ENCODE data around the gene C19orf81.
"Not testable (repeated sequence)": the region's sequence is repeated elsewhere in the genome, so short reads cannot be mapped to it uniquely, and the experiment has no call there.

C19orf81 gene

DNA sequence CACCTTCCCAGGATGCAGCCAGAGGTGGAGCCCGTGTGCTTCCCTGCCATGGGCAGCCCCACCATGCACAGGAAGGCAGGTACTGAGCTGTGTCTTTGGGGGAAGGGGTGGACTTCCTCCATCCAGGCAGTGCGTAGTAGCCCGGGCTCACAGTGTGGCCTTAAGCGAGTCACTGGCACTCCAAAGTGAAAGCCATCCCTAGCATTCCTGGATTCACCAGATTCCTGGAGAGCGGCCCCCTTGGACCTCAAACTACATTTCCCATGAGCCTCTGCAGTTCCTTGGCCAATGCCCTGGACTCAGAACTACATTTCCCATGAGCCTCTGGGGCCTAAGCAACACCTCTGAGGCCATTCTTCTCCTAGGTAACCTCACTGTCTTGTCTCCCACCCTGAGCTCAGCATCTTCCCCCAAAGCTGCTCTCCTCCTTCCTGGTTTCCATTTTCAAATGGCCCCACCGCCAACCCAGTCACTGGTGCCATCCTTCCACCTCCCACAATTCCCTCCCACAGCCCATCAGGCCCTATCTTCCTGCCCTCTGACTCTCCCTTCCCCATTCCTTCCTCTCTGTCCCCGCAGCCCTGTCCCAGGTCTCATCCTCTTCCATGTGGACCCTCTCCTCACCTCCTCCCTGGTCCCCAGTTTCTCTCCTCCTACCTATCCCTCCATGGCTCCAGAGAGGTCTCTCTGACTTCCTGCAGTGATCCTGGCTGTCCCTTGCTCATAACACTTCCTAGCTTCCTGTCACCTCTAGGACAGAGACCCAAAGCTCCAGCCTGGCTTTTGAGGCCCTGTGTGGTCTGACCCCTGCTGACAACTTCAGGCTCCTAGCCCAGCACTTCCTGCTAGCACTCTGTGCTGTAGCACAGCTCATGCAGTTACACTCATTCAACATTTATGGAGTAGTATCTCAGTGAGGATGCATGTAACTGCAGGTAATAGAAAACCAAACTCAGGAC, at the start of gene C19orf81:
Gene C19orf81, plus strand, starts transcription at position 13 of the 959 bp plus-strand sequence. Its CDS starts 0 bp downstream, at position 13.
- no peak for FAIRE-seq

DNA sequence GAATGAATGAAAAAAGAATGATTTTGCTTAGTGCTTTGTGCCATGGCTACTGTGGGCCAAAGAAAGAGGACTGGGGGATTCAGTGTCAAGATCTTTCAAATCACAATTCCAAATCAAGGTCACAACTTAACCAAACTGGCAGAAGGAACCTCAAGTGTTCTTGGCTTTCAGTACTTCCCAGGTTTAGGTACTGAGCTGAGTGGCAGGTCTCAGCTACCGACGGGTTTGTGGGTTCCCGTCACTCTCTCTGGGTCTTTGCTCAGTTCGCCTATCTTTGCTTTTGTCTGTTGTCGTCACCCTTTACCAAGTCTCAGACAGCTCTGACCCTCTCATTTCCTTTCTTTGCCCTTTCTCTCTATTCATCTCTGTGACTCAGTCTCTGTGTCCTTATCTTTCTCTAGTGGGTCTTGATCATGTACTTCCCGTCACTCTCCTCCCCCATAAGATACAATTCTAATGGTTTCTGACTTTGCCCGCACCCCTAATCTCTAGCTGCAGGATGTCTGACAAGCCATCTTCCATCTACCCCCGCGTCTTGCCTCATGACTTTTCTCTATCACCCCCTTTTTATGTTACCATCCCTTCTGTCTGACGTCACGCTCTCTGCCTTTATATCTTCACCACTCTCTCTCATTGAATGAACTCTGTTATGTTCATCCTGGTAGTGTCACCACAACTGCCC, 47.7 kb upstream of the C19orf81 start:
- no peak for FAIRE-seq

GRCh38 chr19:50602089-50602422, 47.2 kb upstream of the C19orf81 start:
- FAIRE-seq, result no peak

DNA sequence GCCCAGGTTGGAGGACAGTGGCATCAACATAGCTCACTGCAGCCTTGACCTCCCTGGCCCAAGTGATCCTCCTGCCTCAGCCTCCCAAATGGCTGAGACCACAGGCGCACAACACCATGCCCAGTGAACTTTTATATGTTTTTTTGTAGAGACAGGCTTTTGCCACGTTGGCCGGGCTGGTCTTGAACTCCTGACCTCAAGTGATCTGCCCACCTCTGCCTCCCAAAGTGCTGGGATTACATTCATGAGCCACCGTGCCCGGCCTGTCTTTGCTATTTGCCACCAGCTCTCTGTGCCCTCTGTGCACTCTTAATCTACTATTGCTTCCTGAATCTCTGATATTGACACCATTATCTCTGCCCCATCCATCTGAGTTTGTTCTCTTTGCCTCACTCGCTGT, 46.7 kb upstream of the C19orf81 start:
- FAIRE-seq, result no peak

GRCh38 chr19:50602935-50603334, 46.3 kb upstream of the C19orf81 start:
- FAIRE-seq, result no peak

GRCh38 chr19:50604264-50605073, 44.8 kb upstream of the C19orf81 start:
- FAIRE-seq, result not testable (repeated sequence)

GRCh38 chr19:50606059-50606836, 43.0 kb upstream of the C19orf81 start:
- not testable (repeated sequence) for FAIRE-seq

DNA sequence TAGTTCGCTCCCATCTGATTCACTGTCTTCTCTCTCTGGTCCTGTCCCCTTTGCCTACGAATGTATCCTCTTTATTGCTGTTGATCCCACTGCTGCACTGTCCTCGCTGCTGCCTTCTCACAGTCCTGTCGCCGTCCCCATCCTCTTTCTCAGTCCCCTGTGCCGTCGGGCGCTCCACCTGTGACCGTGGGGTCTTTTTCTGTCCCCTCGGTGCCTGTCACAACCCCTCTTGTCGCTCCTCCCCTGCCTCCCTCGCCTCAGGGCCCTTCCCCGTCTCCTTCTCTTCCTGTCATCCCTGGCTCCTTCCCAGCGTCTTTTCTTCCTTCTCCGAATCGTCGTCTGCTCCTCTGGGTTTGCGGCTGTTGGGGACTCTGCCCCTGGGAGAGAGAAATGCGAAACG, 41.9 kb upstream of the C19orf81 start:
- no peak for FAIRE-seq

- no peak for FAIRE-seq
Measured at GRCh38 chr19:50607874-50608785, 41.1 kb upstream of the C19orf81 start.

- FAIRE-seq, result not testable (repeated sequence)
Measured at GRCh38 chr19:50612504-50613404, 36.5 kb upstream of the C19orf81 start.

DNA sequence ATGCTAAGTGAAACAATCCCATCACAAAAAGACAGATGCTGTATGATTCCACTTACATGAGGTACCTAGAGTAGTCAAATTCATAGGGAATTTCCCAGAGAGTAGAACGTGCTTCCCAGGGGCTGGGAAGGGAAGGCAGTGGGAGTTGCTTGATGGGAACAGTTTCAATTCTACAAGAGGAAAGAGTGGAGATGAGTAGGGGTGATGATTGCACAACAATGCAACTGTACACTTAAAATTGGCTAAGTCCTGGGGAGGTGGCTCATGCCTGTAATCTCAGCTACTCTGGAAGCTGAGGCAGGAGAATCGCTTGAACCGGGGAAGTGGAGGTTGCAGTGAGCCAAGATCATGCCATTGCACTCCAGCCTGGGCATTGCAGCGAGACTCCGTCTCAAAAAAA, 30.9 kb upstream of the C19orf81 start:
- FAIRE-seq, result not testable (repeated sequence)

- not testable (repeated sequence) for FAIRE-seq
Measured at GRCh38 chr19:50619184-50619583, 30.1 kb upstream of the C19orf81 start.

- FAIRE-seq, result not testable (repeated sequence)
Measured at GRCh38 chr19:50620394-50620906, 28.8 kb upstream of the C19orf81 start.

GRCh38 chr19:50624949-50625600, 24.2 kb upstream of the C19orf81 start:
- FAIRE-seq, result no peak

- no peak for FAIRE-seq
Measured at GRCh38 chr19:50626011-50626410, 23.2 kb upstream of the C19orf81 start.

DNA sequence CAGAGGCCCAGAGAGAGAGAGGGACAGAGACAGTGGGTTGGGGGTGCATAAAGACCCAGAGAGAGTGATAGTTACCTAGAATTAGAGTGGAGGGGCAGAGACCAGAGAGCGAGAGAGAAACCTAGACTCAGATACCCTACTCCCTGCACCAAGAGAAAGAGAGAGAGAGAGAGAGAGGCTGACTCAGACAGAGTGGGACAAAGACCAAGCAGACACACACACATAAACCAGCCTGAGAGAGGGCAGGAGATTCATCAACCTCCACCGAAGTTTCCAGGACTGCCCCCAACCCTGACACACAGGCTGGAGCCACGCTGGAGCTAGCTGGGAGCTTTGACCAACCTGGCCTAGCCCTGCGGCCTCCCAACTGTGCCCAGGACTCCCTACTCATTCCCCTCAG, 22.4 kb upstream of the C19orf81 start:
- no peak for FAIRE-seq

- FAIRE-seq, result no peak
Measured at GRCh38 chr19:50628146-50628545, 21.1 kb upstream of the C19orf81 start.

GRCh38 chr19:50628551-50628950, 20.7 kb upstream of the C19orf81 start:
- FAIRE-seq, result no peak

GRCh38 chr19:50629194-50629593, 20.1 kb upstream of the C19orf81 start:
- no peak for FAIRE-seq

Measured in TTC549 (cell line).